Measurements from ENCODE around the gene MYRIP. TPM values are rescaled to one million over a fixed set of nuclear protein-coding genes. Genes with fewer than 3 reads are reported as not detected.

MYRIP gene
- total and polyA plus RNA-seq, 10 of the 15 experiments (the other 5 are each of a cell fraction or from before 2014, with no cell fraction given), result 0.03 to 0.08 (median 0.04) TPM; not detected in 6

DNA sequence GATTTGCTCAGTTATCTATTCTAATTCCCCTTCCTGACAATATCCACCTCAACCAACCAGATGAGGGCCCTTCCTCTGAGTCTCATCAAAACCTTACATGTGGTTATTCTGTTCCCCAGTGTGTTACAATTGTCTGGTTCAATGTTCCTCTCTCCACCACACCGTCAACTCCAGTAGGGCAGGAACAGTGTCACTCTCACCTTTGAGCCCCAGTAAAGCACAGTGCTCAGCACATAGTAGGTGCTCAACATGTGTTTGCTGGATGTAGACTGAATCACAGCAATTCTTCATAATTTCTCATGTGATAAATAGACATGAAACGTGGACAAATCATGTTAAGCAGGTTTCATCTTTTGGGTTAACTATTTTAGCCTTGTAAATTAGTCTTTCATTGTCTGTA, 397.1 kb downstream of the MYRIP start (continued):
- TF ChIP-seq MEF2B (IDR thresholded peaks at IDR 0.05; ENCODE audit: partially characterized antibody, poor library complexity, severe bottlenecking) (no peak), CREB1 (IDR thresholded peaks at IDR 0.05; ENCODE audit: low read depth) (no peak), NR2F1 (conservative IDR thresholded peaks at IDR 0.05) (no peak), CHD2 (IDR thresholded peaks at IDR 0.05; ENCODE audit: borderline replicate concordance, low read depth, low read length) (no peak)

DNA sequence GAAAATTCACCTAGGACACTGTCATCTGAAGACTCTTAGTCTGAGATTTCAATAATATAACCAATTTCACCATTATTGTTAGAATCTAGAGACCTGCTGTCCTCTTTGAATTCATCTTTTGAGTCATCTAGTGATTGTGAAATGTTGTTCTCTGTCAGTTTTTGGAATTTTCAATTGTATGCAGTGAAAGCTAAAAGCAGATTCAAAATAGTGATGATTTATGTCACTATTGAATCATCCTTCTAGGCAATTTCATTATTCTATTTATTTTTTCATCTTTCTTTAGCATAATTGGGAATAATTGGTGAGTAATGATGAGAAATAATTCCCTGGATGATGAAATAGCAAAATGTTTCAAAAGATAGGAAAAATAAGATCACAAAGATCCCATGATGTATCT, 398.4 kb downstream of the MYRIP start:
- DNase-seq (ENCODE audit: low read depth, low spot score) (no peak), FAIRE-seq (no peak), ATAC-seq (no peak)
- in situ Hi-C loops (cut with MboI) (no loop called here), intact Hi-C loops (cut with micrococcal nuclease; ENCODE audit: unreplicated experiment) (no loop called here)
- TF ChIP-seq ZNF592 (IDR thresholded peaks at IDR 0.05), result no peak
- Histone ChIP-seq H3K27ac (ENCODE audit: control insufficient read depth, insufficient read depth) (no peak overlapping the region), H3K4me3 (no peak overlapping the region), H3K79me2 (ENCODE audit: control insufficient read depth, insufficient read depth, low read length) (no peaks in the 10 kb centered on the region), H2AFZ (ENCODE audit: control insufficient read depth, low read depth, low read length) (no peak overlapping the region), H3K4me2 (ENCODE audit: control insufficient read depth, insufficient read depth) (no peak overlapping the region), H3K36me3 (ENCODE audit: control insufficient read depth in 2 of 2, insufficient read depth in 2 of 2, low read length in 1 of 2) (no peaks in the 10 kb centered on the region), H4K20me1 (ENCODE audit: control insufficient read depth, insufficient read depth) (no peaks in the 10 kb centered on the region), H3K9ac (ENCODE audit: control insufficient read depth, insufficient read depth, low read length) (no peak overlapping the region), H3K4me1 (ENCODE audit: control insufficient read depth, insufficient read depth, low read length) (no peaks in the 10 kb centered on the region), H3K27me3 (replicated peaks in 1 of 2; ENCODE audit: control insufficient read depth in 2 of 2, insufficient read depth in 2 of 2, low read length in 1 of 2) (no peaks in the 10 kb centered on the region), H3K9me3 (replicated peaks; ENCODE audit: control insufficient read depth, insufficient read depth, low read length) (no peaks in the 10 kb centered on the region)
- ChIA-PET SMC1A (ENCODE audit: uncharacterized antibody, unreplicated experiment) (no interaction called here), RAD21 (ENCODE audit: unreplicated experiment) (no interaction called here), CTCF (interaction anchor here (1.4 kb wide), 1 partner anchor 16 kb away, joined by 3 read pairs; no protein-coding TSS in a partner anchor), POLR2A (no interaction called here)
- BruUV-seq (replicated peaks), result no TSS peak

Measured in GM12878 (cell line).